Tibial nerve (tissue), 4 donors: ENCODE data around the gene TCEANC. TPM values are rescaled to one million over a fixed set of nuclear protein-coding genes. Genes with fewer than 3 reads are reported as not detected.
"Not testable (repeated sequence)": the region's sequence is repeated elsewhere in the genome, so short reads cannot be mapped to it uniquely, and the experiment has no call there.

Experiments
- DNase-seq, 2 donors: peaks; one replicate each; pipeline ENCODE4 v3.0.0-alpha.2; 2019; ENCODE audit warnings: low spot score in 2 of 2
- H3K27ac ChIP-seq, 4 donors: fragments of 200-600 bp; sonication (generic) in 3 of 4; one replicate each; pipeline ENCODE4 v1.5.1; 2017 to 2019; ENCODE audit warnings: mild to moderate bottlenecking in 1 of 4
- H3K27me3 ChIP-seq, 2 donors: fragments of 200-600 bp; sonication (generic) in 1 of 2; one replicate each; pipeline versions ENCODE4 v1.5.1 to v1.6.0; 2017 to 2019
- H3K36me3 ChIP-seq, 3 donors: fragments of 200-600 bp; sonication (generic); one replicate each; pipeline ENCODE4 v1.5.1; 2018 to 2019
- H3K4me1 ChIP-seq, 4 donors: fragments of 200-600 bp; sonication (generic) in 3 of 4; one replicate each; pipeline ENCODE4 v1.5.1; 2017 to 2019
- H3K4me3 ChIP-seq, 4 donors: fragments of 200-600 bp; sonication (generic) in 3 of 4; one replicate each; pipeline ENCODE4 v1.5.1; 2017 to 2019; ENCODE audit warnings: mild to moderate bottlenecking in 1 of 4, moderate library complexity in 1 of 4
- H3K9me3 ChIP-seq, 4 donors: fragments of 200-600 bp; sonication (generic) in 3 of 4; one replicate each; pipeline ENCODE4 v1.5.1; 2017 to 2019
- CTCF ChIP-seq, 5 experiments: fragments of 200-600 bp in 3 of 5; fragments of 450-650 bp in 2 of 5; sonication (generic) in 3 of 5; IDR thresholded peaks; one replicate each; pipeline ENCODE4 v1.5.1; 2016 to 2019; ENCODE audit warnings: antibody characterized with exemption in 5 of 5, mild to moderate bottlenecking in 3 of 5, moderate library complexity in 2 of 5
- EP300 ChIP-seq, 2 donors: sonication (generic); formaldehyde crosslinking; IDR thresholded peaks; one replicate each; pipeline ENCODE4 v1.6.1; 2017; ENCODE audit warnings: antibody characterized with exemption in 2 of 2, mild to moderate bottlenecking in 1 of 2
- POLR2A ChIP-seq, 2 donors: fragments of 450-650 bp; IDR thresholded peaks; one replicate each; pipeline ENCODE4 v1.6.1; 2017; ENCODE audit warnings: antibody characterized with exemption in 2 of 2, mild to moderate bottlenecking in 2 of 2, moderate library complexity in 2 of 2
- WGBS, 2 donors: methylation state at CpG; one replicate each; pipeline ENCODE4 v1.1.5; 2018; 5-methylcytosine and 5-hydroxymethylcytosine counted together
- total RNA-seq, 4 donors: library from RNA; depleted of rRNA; stranded (reverse); fragments of >200 nt; gene quantifications; one replicate each; pipeline ENCODE4 v1.1.0, GENCODE V29; 2016

The TCEANC gene
- total RNA-seq, 4 donors from 2014 or later = 2.9 to 6.1 (median 5.0) TPM

GRCh38 chrX:13673016-13673415, 20.1 kb downstream of the TCEANC start:
- no peak overlapping the region for H3K4me3 ChIP-seq

GRCh38 chrX:13676885-13677284, 23.9 kb downstream of the TCEANC start:
- no peak overlapping the region for H3K4me3 ChIP-seq
- no peak for DNase-seq
- no peak for TF ChIP-seq CTCF (IDR thresholded peaks at IDR 0.05)
- TF ChIP-seq EP300 (IDR thresholded peaks at IDR 0.05) = no peak
- TF ChIP-seq POLR2A (IDR thresholded peaks at IDR 0.05) = no peak
- no peaks in the 10 kb centered on the region for H3K36me3 ChIP-seq
- no peaks in the 10 kb centered on the region for H3K9me3 ChIP-seq
- no peak overlapping the region for H3K27ac ChIP-seq
- no peaks in the 10 kb centered on the region for H3K4me1 ChIP-seq
- no peaks in the 10 kb centered on the region for H3K27me3 ChIP-seq

More at GRCh38 chrX:13673016-13673415, 20.1 kb downstream of the TCEANC start:
- H3K9me3 ChIP-seq = no peaks in the 10 kb centered on the region
- H3K27ac ChIP-seq = no peak overlapping the region
- no peak for DNase-seq
- no peaks in the 10 kb centered on the region for H3K36me3 ChIP-seq
- TF ChIP-seq CTCF (IDR thresholded peaks at IDR 0.05) (no peak), EP300 (IDR thresholded peaks at IDR 0.05) (no peak), POLR2A (IDR thresholded peaks at IDR 0.05) (no peak)
- no peaks in the 10 kb centered on the region for H3K27me3 ChIP-seq
- peaks cover 0 to 10% (median 0%) of the 10 kb centered on the region in 4 donors for H3K4me1 ChIP-seq

GRCh38 chrX:13679700-13680099, 26.8 kb downstream of the TCEANC start:
- H3K4me3 ChIP-seq, H3K4me1 ChIP-seq, H3K9me3 ChIP-seq, DNase-seq, H3K27me3 ChIP-seq, H3K27ac ChIP-seq, H3K36me3 ChIP-seq: not testable (repeated sequence)
- 92% methylated on average over 2 to 4 of the region's 4 CpGs for WGBS, 2 donors

GRCh38 chrX:13681595-13681994, 28.7 kb downstream of the TCEANC start:
- no peak overlapping the region for H3K27ac ChIP-seq
- no peak for DNase-seq
- H3K36me3 ChIP-seq = no peaks in the 10 kb centered on the region
- H3K4me3 ChIP-seq = no peak overlapping the region
- 75 to 84% methylated on average over 7 of the region's 7 CpGs for WGBS, 2 donors
- H3K4me1 ChIP-seq = no peaks in the 10 kb centered on the region
- TF ChIP-seq POLR2A (IDR thresholded peaks at IDR 0.05) (no peak), EP300 (IDR thresholded peaks at IDR 0.05) (no peak), CTCF (IDR thresholded peaks at IDR 0.05) (no peak)
- H3K9me3 ChIP-seq = no peaks in the 10 kb centered on the region
- no peaks in the 10 kb centered on the region for H3K27me3 ChIP-seq

- no peaks in the 10 kb centered on the region for H3K36me3 ChIP-seq
- H3K27ac ChIP-seq = no peak overlapping the region
- 85 to 94% methylated on average over 4 of the region's 4 CpGs for WGBS, 2 donors
- H3K4me3 ChIP-seq = no peak overlapping the region
- H3K27me3 ChIP-seq = peaks cover 0 to 5% of the 10 kb centered on the region in 2 donors
- no peaks in the 10 kb centered on the region for H3K9me3 ChIP-seq
- TF ChIP-seq CTCF (IDR thresholded peaks at IDR 0.05) (no peak), POLR2A (IDR thresholded peaks at IDR 0.05) (no peak), EP300 (IDR thresholded peaks at IDR 0.05) (no peak)
- DNase-seq = no peak
- no peaks in the 10 kb centered on the region for H3K4me1 ChIP-seq
Observed at GRCh38 chrX:13684361-13684760, 31.4 kb downstream of the TCEANC start.

- Histone ChIP-seq H3K4me1 (no peaks in the 10 kb centered on the region), H3K27ac (no peak overlapping the region), H3K9me3 (no peaks in the 10 kb centered on the region), H3K36me3 (no peaks in the 10 kb centered on the region), H3K4me3 (no peak overlapping the region), H3K27me3 (peaks cover 0 to 5% of the 10 kb centered on the region in 2 donors)
- TF ChIP-seq CTCF (IDR thresholded peaks at IDR 0.05) = no peak
- TF ChIP-seq EP300 (IDR thresholded peaks at IDR 0.05) = no peak
- TF ChIP-seq POLR2A (IDR thresholded peaks at IDR 0.05) = no peak
- WGBS, 2 donors = 32 to 48% methylated on average over 3 of the region's 3 CpGs
- no peak for DNase-seq
Observed at GRCh38 chrX:13685126-13685763, 32.3 kb downstream of the TCEANC start.
